Chondrocyte (in vitro differentiated cells): ENCODE measurements around the gene UFSP1. TPM values are rescaled to one million over a fixed set of nuclear protein-coding genes. Genes with fewer than 3 reads are reported as not detected.

ENCODE experiments used
- DNase-seq: peaks from one replicate; pipeline ENCODE4 v3.0.0; 2021; ENCODE audit warnings: mixed read lengths, low spot score
- H3K27ac Mint-ChIP-seq: one replicate; pipeline ENCODE4 v1.8.0; 2021; ENCODE audit warnings: mild to moderate bottlenecking, moderate library complexity, mixed read lengths; ENCODE audit not compliant: unreplicated experiment
- H3K27me3 Mint-ChIP-seq: 2 replicates; pipeline ENCODE4 v1.8.0; 2021; ENCODE audit warnings: low read depth, mixed read lengths
- H3K36me3 Mint-ChIP-seq: 2 replicates; pipeline ENCODE4 v1.8.0; 2021; ENCODE audit warnings: low read depth, mixed read lengths
- H3K4me1 Mint-ChIP-seq: 2 replicates; pipeline ENCODE4 v1.8.0; 2021; ENCODE audit warnings: low read depth, mild to moderate bottlenecking, mixed read lengths
- H3K4me3 Mint-ChIP-seq: one replicate; pipeline ENCODE4 v1.8.0; 2021; ENCODE audit warnings: mild to moderate bottlenecking, moderate library complexity, mixed read lengths; ENCODE audit not compliant: unreplicated experiment
- H3K9me3 Mint-ChIP-seq: 2 replicates; pipeline ENCODE4 v1.8.0; 2021; ENCODE audit warnings: low read depth, mixed read lengths
- CTCF ChIP-seq: fragments of 200-600 bp; sonication (generic); IDR thresholded peaks from 2 replicates; pipeline ENCODE4 v1.5.0; 2021; ENCODE audit warnings: antibody characterized with exemption, mild to moderate bottlenecking, moderate library complexity
- microRNA-seq: library from miRNA; unstranded; fragments of <30 nt; microRNA quantifications from one replicate; pipeline ENCODE4 v1.2.0, GENCODE V29; 2020; ENCODE audit warnings: borderline number of aligned reads
- total RNA-seq: library from RNA; stranded (reverse); gene quantifications from 3 replicates; pipeline ENCODE4 v1.2.1, GENCODE V29; 2021

UFSP1 gene
- total RNA-seq, 1 donor from 2014 or later = 4.1 TPM

DNA sequence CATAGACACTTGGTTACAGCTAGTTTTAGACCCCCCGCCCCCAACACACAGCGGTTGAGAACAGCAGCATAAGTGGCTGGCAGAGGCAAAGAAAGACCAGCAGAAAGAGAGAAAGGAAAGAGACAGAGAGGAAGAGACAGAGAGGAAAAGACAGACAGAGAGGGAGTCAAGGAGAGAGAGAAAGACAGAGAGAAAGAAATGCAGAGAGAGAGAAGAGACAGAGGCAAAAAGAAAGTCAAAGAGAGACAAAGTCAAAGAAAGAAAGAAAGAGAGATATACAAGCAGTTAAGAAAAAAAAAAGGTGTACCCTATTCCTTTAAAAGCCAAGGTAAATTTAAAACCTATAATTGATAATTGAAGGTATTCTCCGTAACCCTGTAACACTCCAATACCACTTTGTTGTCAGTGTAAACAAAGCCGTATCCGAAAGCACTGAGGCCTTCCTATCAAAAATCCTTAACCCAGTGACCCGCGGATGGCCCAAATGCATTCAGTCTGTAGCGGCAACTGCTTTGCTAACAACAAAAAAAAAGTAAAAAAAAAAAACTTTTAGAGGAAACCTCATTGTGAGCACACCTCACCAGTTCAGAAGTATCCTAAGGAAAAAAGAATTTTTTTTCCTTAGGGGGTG is 48.9 kb downstream of the UFSP1 start:
- H3K36me3 Mint-ChIP-seq = no peaks in the 10 kb centered on the region
- H3K4me1 Mint-ChIP-seq = peaks cover 12% of the 10 kb centered on the region

DNA sequence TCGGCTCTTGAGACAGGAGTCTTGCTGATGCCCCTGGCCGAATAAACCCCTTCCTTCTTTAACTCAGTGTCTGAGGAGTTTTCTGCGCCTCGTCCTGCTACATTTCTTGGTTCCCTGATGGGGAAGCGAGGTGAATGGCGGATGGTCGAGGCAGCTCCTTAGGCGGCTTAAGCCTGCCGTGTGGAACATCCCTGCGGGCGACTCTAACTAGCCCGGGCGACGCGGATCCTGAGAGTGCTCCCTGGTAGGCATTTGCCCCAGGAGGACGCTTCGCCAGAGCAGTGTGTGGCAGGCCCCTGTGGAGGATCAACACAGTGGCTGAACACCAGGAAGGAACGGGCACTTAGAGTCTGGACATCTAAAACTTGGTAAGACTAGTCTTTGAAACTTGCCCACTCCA is 50.2 kb downstream of the UFSP1 start:
- no peak overlapping the region for H3K4me3 Mint-ChIP-seq
- no peaks in the 10 kb centered on the region for H3K36me3 Mint-ChIP-seq
- TF ChIP-seq CTCF = no peak
- no peak overlapping the region for H3K27ac Mint-ChIP-seq
- H3K4me1 Mint-ChIP-seq = peaks cover 12% of the 10 kb centered on the region
- no peaks in the 10 kb centered on the region for H3K9me3 Mint-ChIP-seq
- DNase-seq = no peak
- H3K27me3 Mint-ChIP-seq = no peaks in the 10 kb centered on the region

More for the DNA sequence above, 48.9 kb downstream of the UFSP1 start:
- DNase-seq = no peak
- Mint-ChIP-seq H3K27ac (no peak overlapping the region), H3K4me3 (no peak overlapping the region), H3K9me3 (no peaks in the 10 kb centered on the region), H3K27me3 (no peaks in the 10 kb centered on the region)
- no peak for TF ChIP-seq CTCF

Small RNA genes within 50 kb of the gene (microRNA-seq; reads per million reads assigned to microRNA genes)
- 1.7 reads per million for gene MIR6875

Other genes starting within 250 kb of the UFSP1 start
- gene TFR2, start 248.2 kb downstream of the UFSP1 start, total RNA-seq = 0.87 to 2.1 TPM (median 1.8 TPM) in 3 replicates
- gene ACTL6B, start 233.3 kb downstream of the UFSP1 start, total RNA-seq = not detected in 3 replicates
- gene GNB2, start 216.0 kb downstream of the UFSP1 start, total RNA-seq = 191 to 204 TPM (median 202 TPM) in 3 replicates
- gene GIGYF1, start 195.5 kb downstream of the UFSP1 start, total RNA-seq = 29.2 to 32.8 TPM (median 31.7 TPM) in 3 replicates
- gene POP7, start 183.6 kb downstream of the UFSP1 start, total RNA-seq = 24.2 to 31.8 TPM (median 25.5 TPM) in 3 replicates
- gene EPO, start 169.2 kb downstream of the UFSP1 start, total RNA-seq = not detected in 3 replicates
- gene ZAN, start 156.1 kb downstream of the UFSP1 start, total RNA-seq = not detected in 3 replicates
- 56.6 to 60.7 TPM (median 59.5 TPM) in 3 replicates for gene EPHB4, start 62.2 kb downstream of the UFSP1 start, total RNA-seq
- gene SLC12A9, start 37.0 kb downstream of the UFSP1 start, total RNA-seq = 23.5 to 26.6 TPM (median 26.0 TPM) in 3 replicates
- gene TRIP6, start 22.3 kb downstream of the UFSP1 start, total RNA-seq = 91.6 to 104 TPM (median 98.4 TPM) in 3 replicates
- 104 to 138 TPM (median 105 TPM) in 3 replicates for gene SRRT, start 14.6 kb downstream of the UFSP1 start, total RNA-seq
- gene ACHE, start 6.2 kb upstream of the UFSP1 start, total RNA-seq = 1.4 to 2.9 TPM (median 2.6 TPM) in 3 replicates
- gene MUC3A, start 59.8 kb upstream of the UFSP1 start, total RNA-seq = not detected in 3 replicates
- gene MUC12, start 79.8 kb upstream of the UFSP1 start, total RNA-seq = not detected in 3 replicates
- gene MUC17, start 130.4 kb upstream of the UFSP1 start, total RNA-seq = not detected in 3 replicates
- gene TRIM56, start 195.8 kb upstream of the UFSP1 start, total RNA-seq = 26.1 to 35.7 TPM (median 30.4 TPM) in 3 replicates
- 794 to 1,203 TPM (median 1,180 TPM) in 3 replicates for gene SERPINE1, start 237.4 kb upstream of the UFSP1 start, total RNA-seq